A549 (cell line): Measurements from ENCODE around the gene FEM1A.

Experiments
- CHD2 ChIP-seq: fragments of 150-350 bp; IDR thresholded peaks from 2 replicates; pipeline ENCODE4 v1.6.1; 2014; ENCODE audit warnings: low read length; ENCODE audit not compliant: partially characterized antibody
- POLR2A ChIP-seq: IDR thresholded peaks from 2 replicates; pipeline ENCODE4 v1.6.1; 2012; ENCODE audit warnings: mild to moderate bottlenecking, low read length
- SREBF2 ChIP-seq: fragments of 450-650 bp; IDR thresholded peaks from 2 replicates; pipeline ENCODE4 v1.6.1; 2014; ENCODE audit warnings: mild to moderate bottlenecking, moderate library complexity
- ZFP36 ChIP-seq: fragments of 450-650 bp; IDR thresholded peaks from 2 replicates; pipeline ENCODE4 v1.6.1; 2014; ENCODE audit warnings: borderline replicate concordance; ENCODE audit not compliant: partially characterized antibody
- ZSCAN20 ChIP-seq: fragments of 250-450 bp; sonication (Bioruptor Pico); IDR thresholded peaks from 2 replicates; pipeline ENCODE4 v1.8.0; 2022; ENCODE audit warnings: mild to moderate bottlenecking, moderate library complexity
- TF ChIP-seq, protein P1 (sequence below): fragments of >200 bp; sonication (Bioruptor Twin); formaldehyde crosslinking; IDR thresholded peaks from 3 replicates; pipeline ENCODE4 v1.5.1; 2016

DNA sequence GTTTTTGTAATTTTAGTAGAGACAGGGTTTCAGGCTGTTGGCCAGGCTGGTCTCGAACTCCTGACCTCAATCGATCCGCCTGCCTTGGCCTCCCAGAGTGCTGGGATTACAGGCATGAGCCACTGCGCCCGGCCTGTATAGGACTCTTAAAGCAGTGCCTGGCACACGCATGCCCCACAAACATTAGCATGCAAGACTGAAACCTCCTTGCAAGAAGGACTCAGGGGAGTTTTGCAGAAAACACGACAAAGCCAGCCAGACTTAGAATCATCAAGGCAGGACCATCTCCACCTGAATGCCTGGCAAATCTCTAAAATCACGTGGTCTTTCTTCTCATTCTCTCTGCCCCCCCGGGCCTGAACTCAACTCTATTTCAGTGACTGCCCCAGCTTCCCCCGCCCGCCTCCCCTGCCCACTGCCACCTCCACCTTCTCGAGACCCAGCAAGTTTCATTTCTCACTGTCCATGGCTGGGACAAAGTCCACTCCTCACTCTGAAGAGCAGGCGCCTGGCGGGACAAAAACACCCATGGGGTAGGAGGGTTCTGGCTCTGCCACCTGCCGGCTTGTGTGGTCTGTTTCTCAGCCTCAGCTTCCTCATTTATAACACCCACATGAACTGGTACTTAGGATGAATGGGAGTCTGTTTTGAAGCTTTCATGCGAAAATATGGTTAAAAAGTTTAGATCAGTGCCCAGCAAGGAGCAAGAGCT is 37.6 kb downstream of the FEM1A start:
- TF ChIP-seq, protein P1, sequence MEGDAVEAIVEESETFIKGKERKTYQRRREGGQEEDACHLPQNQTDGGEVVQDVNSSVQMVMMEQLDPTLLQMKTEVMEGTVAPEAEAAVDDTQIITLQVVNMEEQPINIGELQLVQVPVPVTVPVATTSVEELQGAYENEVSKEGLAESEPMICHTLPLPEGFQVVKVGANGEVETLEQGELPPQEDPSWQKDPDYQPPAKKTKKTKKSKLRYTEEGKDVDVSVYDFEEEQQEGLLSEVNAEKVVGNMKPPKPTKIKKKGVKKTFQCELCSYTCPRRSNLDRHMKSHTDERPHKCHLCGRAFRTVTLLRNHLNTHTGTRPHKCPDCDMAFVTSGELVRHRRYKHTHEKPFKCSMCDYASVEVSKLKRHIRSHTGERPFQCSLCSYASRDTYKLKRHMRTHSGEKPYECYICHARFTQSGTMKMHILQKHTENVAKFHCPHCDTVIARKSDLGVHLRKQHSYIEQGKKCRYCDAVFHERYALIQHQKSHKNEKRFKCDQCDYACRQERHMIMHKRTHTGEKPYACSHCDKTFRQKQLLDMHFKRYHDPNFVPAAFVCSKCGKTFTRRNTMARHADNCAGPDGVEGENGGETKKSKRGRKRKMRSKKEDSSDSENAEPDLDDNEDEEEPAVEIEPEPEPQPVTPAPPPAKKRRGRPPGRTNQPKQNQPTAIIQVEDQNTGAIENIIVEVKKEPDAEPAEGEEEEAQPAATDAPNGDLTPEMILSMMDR: no peak
- TF ChIP-seq ZFP36 (no peak), ZSCAN20 (no peak), POLR2A (no peak), SREBF2 (no peak), CHD2 (no peak)
